GM18511 (cell line): ENCODE data around the gene UGCG.
A peak's percentile ranks its signal among the peaks of the same experiment; 100 is the strongest.
"Not testable (repeated sequence)": the region's sequence is repeated elsewhere in the genome, so short reads cannot be mapped to it uniquely, and the experiment has no call there.

Source experiments
- ATAC-seq: cut with Tn5 transposase; IDR thresholded peaks from one replicate; pipeline ENCODE4 v1.9.1; 2021; ENCODE audit warnings: mild to moderate bottlenecking, moderate library complexity; ENCODE audit not compliant: unreplicated experiment

Gene UGCG

DNA sequence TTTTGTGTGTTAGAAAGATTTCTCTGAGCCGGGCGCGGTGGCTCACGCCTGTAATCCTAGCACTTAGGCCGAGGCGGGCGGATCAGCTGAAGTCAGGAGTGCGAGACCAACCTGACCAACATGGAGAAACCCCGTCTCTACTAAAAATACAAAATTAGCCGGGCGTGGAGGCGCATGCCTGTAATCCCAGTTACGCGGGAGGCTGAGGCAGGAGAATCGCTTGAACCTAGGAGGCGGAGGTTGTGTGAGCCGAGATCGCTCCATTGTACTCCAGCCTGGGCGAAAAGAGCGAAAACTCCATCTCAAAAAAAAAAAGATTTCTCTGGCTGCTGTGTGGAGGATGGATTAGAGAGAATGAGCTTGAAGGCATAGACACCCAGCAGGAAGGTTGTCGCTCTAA lies 51.5 kb downstream of the UGCG start:
- ATAC-seq = not testable (repeated sequence)

DNA sequence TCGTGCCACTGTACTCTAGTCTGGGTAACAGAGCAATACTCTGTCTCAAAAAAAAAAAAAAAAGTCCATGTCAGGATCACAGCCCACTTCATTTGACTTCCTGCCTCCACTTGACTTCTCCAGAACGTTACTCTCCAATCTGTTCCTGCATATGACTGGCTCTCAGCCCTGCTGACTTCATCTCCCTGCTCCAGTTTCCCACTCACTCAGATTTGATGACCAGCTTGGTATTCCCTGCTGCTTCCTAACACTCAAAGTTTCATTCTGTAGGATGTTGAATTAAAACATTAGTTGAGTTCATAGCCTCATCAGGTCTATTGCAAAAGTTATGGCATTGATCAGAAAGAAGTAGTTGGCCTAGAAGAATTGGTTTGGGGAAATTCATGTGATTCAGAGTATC lies 52.3 kb downstream of the UGCG start:
- ATAC-seq = no peak

DNA sequence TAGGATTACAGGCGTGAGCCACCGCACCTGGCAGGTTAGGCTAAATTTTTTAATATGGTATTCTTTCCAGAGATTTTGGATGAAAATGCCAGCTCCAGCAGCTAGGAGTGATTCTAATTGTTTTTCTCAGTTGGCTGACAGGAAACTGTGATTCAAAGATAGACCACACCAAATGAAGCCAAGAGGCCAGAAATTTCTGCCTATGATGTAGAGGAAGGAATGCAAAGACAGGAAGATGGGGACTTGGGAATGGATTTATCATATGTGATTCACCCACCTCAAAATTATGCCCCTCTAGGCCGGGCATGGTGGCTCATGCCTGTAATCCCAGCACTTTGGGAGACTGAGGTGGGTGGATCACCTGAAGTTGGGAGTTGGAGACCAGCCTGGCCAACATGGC lies 53.3 kb downstream of the UGCG start:
- no peak for ATAC-seq

DNA sequence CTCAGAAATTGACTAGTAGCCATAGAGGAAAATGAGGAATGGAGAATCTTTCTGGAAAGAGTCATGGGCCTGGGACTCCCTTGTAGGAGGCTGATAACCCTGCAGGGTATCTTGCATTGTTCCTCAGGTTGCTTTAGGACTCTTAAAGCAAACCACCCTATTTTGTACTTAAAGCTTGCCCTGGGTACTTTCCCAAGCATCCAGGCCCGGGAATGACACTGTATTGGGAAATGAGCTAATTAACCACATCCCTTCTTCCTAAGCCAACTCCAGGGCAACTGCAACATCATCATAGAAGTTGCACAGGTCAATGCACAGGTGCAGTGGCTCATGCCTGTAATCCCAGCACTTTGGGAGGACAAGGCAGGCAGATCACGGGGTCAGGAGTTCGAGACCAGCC lies 55.9 kb downstream of the UGCG start:
- ATAC-seq = no peak

DNA sequence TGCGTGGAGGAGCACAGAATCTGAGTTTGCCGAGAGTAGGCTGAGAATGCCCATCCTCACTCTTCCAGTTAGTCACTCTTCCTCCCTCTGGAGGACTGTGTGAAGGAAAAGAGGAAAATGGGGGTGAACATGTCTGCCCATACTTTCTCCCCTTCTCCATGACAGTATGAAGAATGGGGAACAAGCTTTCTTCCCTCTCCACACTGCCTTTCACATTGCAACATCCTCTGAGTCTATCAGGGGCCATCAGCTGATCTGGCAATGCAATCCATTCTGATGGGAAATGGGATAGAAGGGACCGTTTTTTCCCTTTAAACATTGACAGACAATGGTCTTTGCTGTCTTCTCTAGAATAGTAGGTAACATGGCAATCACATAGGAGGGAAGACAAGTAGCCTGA lies 56.8 kb downstream of the UGCG start:
- no peak for ATAC-seq

DNA sequence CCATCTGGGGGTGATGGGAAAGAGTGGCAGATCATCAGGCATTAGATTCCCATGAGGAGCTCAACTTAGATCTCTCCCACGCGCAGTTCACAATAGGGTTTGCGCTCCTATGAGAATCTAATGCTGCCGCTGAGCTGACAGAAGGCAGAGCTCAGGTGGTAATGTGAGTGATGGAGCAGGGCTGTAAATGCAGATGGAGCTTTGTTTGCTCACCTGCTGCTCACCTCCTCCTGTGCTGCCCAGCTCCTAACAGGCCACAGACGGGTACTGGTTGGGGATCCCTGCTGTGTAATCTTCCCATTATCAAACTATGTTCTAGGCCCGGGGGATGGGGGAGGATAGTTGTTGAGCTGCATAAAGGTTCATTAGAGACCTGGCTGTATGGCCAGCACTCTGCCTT lies 58.4 kb downstream of the UGCG start:
- ATAC-seq = no peak

DNA sequence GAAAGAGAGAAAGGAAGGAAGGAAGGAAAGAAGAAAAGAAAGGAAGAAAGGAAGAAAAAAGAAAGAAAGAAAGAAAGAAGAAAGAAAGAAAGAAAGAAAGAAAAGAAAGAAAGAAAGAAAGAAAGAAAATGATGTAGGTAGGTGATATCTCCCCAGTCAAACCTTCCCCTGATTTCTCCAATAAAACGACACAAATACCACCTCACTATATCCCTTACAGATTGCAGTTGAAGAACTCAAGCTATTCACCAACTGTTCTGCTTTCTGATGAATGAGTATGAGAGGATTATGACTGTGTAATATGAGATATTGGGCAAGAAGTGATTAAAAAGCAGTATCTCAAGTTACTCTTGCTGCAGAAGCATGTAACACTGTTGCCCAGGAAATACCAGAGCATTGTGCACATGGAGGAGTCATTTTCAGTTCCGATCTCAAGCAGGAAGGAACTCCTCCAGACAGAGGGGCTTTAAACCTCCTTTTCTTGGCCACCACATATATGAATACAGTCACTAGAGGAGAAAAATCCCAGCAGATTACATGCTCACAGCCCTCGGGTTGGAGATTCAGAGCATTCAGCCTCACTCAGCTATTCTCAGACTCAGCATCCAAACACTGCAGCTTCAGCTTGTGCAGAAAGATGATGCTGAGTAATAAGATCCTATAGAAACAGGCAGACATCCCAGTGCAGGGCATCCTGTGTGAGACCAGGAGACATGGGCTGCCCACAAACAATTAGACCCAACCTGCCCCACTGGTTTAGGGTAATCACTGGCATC lies 61.4 kb downstream of the UGCG start:
- ATAC-seq = peak; percentile 75

DNA sequence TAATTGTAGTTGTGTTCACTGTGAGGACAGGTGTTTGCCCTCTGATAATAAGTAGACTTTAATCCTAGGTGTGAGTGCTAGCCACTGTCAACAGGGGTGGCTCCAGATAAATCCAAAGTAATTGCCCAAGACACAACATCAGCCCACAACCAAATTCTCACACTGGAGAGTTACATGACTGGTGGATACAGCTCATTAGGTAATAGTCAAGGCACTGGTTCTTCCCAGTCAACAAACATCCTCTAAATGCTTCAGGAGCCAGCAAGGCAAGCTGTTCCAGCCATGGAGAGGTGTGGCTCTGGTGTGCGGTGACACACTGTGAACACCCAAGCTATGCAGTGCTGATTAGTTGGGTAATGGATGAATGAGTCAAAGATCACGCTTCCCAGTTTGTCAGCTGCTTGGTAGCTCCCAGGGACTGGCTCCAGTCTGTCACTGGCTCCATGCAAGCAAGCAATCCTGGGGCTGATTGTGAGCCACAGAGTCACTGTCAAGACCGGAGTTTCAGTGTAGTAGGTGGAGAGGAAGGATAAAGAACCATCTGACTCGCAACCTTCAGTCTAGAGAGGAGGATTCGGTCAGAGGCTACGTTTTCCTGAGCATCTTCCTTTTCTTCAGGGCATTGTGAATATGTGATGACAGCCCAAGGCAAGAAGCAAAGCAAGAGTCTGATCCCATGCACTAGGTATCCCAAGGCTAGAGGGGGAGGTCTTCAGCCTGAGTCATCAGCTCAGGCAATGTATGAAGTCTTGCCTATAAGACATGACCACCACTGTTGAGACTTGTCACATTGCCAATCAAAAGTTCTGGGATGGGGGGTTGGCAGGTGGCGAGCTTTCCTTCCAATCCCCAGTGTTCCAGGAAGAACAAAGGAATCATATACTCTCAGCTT lies 63.1 kb downstream of the UGCG start:
- no peak for ATAC-seq

DNA sequence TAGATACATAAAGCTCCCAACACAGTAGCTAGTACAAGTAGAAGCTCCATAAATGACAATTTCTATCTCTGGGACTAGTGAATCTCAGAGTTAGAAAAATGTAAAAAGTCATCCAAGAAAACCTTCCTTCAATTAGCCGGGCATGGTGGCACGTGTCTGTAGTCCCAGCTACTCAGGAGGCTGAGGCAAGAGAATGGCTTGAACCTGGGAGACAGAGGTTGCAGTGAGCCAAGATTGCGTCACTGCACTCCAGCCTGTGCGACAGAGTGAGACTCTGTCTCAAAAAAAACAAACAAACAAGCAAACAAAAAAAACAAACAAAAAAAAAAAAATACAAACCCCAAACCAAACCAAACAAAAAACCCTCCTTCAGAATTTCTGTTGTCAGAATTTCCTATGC lies 63.9 kb downstream of the UGCG start:
- ATAC-seq = not testable (repeated sequence)

DNA sequence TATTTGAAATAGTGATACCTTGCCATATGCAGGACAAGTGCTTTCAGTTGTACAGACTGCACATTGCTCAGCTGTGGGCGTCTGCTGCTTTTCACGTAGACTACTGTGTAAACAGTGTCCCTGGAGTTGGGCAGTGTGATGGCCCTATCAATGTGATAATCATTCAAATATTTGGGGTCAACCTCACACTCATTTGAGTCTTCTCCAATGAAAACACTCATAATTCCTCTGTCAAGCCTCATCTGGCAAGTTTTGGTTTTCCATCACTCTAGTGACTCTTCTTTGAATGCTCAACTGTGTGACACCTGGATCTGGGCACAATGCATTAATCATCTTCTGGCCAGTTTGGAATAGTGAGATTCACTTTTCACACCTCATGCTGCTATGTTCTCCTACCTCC lies 64.4 kb downstream of the UGCG start:
- ATAC-seq = no peak

DNA sequence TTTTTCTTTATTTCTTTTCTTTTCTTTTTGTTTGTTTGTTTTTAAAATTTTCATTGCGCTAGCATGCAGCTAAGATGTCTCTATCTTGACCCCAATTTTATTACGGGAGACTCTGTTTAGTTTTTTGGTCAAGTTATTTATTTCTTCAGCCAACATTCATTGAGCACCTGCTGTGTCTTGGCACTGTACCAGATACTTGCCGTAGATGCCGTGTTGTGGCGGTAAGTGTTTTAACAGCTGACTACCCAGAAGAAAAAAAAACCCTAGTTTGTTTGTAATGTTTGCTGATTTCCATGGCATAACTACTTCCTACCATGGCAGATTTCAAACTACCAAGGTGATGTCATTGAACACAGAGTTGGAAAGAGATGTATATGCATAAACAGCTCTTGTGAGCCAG lies 65.0 kb downstream of the UGCG start:
- ATAC-seq = no peak

DNA sequence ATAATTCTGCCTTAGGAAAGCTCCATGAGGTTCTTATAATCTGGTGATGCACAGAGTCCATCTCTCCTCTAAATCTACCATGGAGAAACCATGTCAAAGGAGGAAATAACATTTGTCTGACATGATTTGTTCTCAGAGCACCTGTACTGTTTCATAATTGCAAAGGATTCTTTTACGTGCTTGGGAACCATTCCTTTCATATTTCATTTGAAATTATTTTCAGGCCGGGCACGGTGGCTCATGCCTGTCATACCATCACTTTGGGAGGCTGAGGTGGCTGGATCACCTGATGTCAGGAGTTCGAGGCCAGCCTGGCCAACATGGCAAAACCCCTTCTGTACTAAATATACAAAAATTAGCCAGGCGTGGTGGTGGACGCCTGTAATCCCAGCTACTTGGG lies 65.4 kb downstream of the UGCG start:
- ATAC-seq = no peak

DNA sequence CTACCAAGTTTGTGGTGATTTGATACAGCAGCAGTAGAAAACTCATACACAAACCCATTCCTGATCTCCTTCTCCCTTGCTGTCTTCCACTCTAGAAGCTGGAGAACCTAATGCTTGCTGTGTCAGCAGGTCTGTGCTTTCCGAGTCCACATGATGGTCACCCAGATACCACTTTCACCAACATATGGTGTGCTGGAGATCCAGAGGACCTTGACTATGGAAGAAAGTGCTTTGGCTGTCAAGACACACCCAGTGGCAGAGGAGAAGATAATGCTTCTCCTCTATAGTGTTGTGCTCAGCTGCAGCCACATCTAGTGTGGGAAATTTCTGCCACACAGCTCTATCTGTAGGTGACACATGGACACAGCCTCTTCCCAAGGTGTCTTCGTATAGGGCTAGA lies 67.4 kb downstream of the UGCG start:
- no peak for ATAC-seq

DNA sequence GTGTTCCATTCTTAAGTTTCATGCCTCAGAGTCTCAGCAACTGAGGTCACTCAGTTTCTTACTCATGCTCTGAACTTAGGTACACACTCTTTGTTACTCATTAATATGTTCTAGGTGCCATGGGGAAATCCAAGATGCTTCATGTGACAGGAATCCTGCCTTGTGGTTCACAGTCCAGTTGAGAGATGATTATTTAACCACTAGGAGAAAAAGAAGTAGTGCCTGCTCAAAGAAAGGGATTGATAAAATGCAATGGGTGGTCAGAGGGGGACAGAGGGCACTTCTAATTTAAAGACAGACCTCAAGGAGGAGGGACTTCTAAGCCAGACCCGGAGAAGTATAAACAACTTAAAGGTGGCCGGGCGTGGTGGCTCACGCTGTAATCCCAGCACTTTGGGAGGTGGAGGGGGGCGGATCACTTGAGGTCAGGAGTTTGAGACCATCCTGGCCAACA lies 69.0 kb downstream of the UGCG start:
- peak; percentile 85 for ATAC-seq

DNA sequence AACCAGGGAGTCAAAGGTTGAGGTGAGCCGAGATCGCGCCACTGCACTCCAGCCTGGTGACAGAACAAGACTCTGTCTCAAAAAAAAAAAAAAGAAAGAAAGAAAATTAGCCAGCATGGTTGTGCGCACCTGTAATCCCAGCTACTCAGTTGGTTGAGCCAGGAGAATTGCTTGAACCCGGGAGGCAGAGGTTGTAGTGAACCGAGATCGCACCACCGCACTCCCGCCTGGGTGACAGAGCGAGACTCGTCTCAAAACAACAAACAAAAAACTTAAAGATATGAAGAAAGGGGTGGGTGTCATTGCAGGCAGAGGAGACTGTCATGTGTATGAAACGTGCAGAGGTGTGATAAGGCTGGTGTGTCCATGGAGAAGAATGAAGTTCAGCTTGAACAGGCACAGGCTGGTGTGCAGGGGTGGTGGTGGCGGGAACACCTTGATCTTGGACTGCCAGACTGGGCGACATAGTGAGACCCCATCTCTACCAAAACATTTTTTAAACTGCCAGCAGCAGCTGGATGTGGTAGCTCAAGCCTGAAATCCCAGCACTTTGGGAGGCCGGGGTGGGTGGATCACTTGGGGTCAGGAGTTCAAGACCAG lies 69.6 kb downstream of the UGCG start:
- no peak for ATAC-seq

DNA sequence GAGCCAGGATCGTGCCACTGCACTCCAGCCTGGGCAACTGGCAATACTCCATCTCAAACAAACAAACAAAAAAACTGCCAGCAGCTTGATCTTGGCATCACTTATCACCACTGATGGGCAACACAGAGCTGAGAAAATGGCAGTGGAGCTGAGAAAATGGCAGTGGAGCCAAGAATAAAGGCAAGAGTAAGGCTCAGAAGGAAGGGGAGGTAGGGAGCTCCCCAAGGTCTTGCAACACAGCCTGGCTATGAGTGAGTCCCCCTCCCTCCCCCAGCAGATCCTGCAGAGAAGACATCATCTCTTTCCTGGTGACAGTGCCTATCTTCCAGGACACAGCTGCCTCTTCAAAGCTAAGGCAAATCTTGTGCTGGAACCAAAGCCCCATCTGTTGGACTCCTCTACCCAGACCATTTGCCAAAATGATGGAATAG lies 70.3 kb downstream of the UGCG start:
- ATAC-seq = no peak

DNA sequence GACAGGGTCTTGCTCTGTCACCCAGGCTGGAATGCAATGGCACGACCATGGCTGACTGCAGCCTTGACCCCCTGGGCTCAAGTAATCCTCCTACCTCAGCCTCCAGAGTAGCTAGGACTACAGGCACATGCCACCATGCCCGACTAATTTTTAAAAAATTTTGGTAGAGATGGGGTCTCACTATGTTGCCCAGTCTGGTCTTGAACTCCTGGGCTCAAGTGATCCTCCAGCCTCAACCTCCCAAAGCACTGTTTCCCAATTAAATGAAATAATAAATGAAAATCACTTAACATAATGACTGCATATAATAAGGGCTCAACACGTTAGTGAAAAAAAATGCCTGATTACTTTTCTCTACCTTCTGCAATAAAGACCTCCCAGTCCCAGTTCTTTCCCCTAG lies 71.0 kb downstream of the UGCG start:
- no peak for ATAC-seq

DNA sequence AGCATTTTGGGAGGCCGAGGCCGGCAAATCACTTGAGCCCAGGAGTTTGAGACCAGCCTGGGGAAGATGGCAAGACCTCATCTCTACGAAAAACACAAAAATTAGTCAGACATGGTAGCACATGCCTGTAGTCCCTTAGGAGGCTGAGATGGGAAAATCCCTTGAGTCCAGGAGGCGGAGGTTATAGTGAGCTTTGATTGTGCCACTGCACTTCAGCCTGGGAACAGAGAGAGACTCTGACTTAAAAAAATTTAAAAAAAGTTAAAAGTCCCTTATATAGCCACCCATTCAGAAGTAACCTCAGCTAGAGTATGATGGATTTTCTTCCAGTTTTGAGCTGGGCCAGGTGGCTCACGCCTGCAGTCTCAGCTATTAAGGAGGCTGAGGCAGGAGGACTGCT lies 72.4 kb downstream of the UGCG start:
- ATAC-seq = no peak

DNA sequence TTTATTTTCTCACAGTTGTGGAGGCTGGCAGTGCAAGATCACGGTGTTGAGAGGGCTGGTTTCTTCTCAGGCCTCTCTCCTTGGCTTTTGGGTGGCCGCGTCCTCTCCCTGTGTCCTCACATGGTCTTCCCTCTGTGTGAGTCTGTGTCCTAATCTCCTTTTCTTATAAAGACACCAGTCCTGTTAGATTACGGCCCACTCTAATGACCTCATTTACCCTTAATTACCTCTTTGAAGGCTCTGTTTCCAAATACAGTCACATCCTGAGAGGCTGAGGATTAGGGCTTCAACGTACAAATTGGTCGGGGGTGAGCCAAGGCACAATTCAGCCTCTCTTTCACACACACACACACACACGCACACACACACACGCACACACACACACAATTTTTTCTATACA lies 73.0 kb downstream of the UGCG start:
- ATAC-seq = no peak

DNA sequence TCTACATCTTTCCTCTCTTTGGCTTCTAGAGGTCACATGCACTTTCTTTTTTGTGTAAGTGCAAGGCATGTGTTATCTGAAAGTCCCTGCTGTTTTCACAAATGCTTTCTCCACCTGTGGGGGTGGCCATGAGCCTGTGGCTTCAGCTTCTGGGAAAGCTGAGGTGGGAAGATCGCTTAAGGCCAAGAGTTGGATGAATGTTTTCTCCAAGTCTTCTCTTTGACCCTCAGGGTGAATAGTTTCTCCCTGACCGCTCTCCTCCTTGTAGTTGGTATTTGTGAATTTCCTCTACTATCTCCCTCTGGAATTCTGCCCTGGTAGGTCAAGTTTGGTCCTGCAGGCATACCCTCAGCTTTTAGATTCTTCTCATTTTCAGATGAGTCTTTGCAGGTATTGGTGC lies 74.2 kb downstream of the UGCG start:
- no peak for ATAC-seq

DNA sequence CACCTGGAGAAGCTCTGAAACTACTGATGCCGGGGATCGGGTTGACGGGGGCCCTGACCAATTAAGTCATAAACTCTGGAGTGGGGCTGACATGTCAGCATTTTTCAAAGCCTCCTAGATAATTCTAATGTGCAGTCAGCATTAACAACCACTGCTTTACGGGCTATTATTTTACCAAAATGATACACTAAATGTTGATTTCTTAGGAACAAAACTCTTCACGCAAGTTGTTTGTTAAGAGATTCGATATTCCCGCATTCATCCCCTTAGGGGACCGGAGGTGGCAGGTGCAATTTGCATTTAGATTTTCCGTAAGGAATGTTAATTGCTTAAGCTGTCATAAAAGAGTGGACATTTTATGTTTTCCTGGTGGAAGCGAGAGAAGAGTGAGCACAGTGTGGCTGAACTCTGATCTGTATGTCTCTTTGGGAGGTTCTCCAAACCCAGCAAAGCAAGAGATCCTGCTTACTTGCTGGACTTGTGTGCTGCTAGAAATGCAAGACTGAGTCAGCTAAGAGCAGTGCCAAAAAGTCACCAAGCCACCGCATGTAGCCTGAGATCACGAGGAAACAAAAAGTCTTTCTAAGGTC lies 77.6 kb downstream of the UGCG start:
- no peak for ATAC-seq
